Osteoblast (primary cell): Measurements from ENCODE around the gene PNPLA3. TPM values are rescaled to one million over a fixed set of nuclear protein-coding genes. Genes with fewer than 3 reads are reported as not detected.

Source experiments
- DNase-seq: peaks from one replicate; pipeline ENCODE4 v3.0.0; 2011; ENCODE audit warnings: low spot score, mixed read lengths; ENCODE audit not compliant: insufficient read length; ENCODE audit errors: missing footprints
- H2AFZ ChIP-seq: 2 replicates; pipeline ENCODE4 v1.6.0; 2011; ENCODE audit warnings: mild to moderate bottlenecking, low read length
- H3K27ac ChIP-seq: 2 replicates; pipeline ENCODE4 v1.5.1; 2011; ENCODE audit warnings: mild to moderate bottlenecking, low read depth, low read length, moderate library complexity
- H3K27me3 ChIP-seq: 2 replicates; pipeline ENCODE4 v1.6.0; 2012; ENCODE audit warnings: mild to moderate bottlenecking, control low read depth, inconsistent platforms, low read length, moderate library complexity; ENCODE audit not compliant: insufficient read depth
- H3K36me3 ChIP-seq: 2 replicates; pipeline ENCODE4 v1.5.1; 2011; ENCODE audit warnings: mild to moderate bottlenecking, low read length, control low read depth, moderate library complexity; ENCODE audit not compliant: insufficient read depth
- H3K4me1 ChIP-seq: 2 replicates; pipeline ENCODE4 v1.5.1; 2011; ENCODE audit warnings: mild to moderate bottlenecking, low read length, control low read depth, moderate library complexity; ENCODE audit not compliant: insufficient read depth
- H3K4me2 ChIP-seq: 2 replicates; pipeline ENCODE4 v1.6.0; 2011; ENCODE audit warnings: mild to moderate bottlenecking, low read length; ENCODE audit not compliant: insufficient read depth
- H3K4me3 ChIP-seq: fragments of 200-600 bp; sonication (generic); 3 replicates; pipeline ENCODE4 v1.5.1; 2012; ENCODE audit warnings: mild to moderate bottlenecking, low read length, inconsistent platforms; ENCODE audit not compliant: insufficient read depth
- H3K79me2 ChIP-seq: 2 replicates; pipeline ENCODE4 v1.6.0; 2012; ENCODE audit warnings: mild to moderate bottlenecking, low read length, control low read depth, inconsistent platforms; ENCODE audit not compliant: insufficient read depth
- H3K9me3 ChIP-seq: 2 replicates; pipeline ENCODE4 v1.5.1; 2011; ENCODE audit warnings: low read depth, low read length, control low read depth
- H4K20me1 ChIP-seq: 2 replicates; pipeline ENCODE4 v1.6.0; 2012; ENCODE audit warnings: mild to moderate bottlenecking, low read length, control low read depth; ENCODE audit not compliant: insufficient read depth
- total RNA-seq: library from RNA; depleted of rRNA; stranded (reverse); fragments of >200 nt; gene quantifications from 2 replicates; pipeline ENCODE4 v1.2.3, GENCODE V29; 2012
- TF ChIP-seq, protein P1 (sequence below): IDR thresholded peaks from 2 replicates; pipeline ENCODE4 v1.5.1; 2011; ENCODE audit warnings: mild to moderate bottlenecking, low read depth, low read length, moderate library complexity; ENCODE audit errors: extremely low read depth

The PNPLA3 gene
- total RNA-seq, 1 donor = 8.3 TPM

DNA sequence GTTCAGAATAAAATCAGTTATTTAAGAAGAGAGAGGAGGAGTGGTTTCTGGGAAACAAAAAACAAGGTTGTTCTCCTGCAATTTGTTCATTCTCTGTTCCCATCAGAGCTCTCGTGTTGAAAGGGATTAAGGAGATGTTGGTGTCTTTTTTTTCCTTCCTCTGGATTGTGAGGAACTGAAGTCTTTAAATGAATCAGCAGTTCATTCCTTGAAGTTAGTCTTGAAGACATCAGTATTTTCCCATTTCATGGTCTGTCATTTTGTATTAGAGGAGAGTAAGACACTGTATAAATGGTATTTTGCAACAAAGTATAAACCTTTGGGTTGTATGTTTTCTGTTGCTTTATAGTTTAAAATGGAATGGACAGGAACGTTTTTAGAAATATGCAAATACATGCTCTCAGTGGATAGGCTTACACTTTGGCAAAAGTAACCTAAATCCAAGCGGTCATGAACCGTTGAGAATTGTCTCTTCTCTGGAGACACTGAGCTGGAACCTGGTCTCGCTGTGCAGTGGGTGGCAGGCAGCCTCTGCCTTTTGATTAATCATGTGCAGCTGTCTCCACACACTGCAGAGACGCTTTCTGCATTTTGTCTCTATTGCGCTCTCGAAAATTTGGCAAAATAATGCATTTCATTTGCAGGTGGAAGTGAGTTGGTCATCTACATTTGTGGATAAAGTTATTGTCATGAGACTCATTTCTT is 64.7 kb downstream of the PNPLA3 start:
- DNase-seq = no peak
- Histone ChIP-seq H2AFZ (no peak overlapping the region), H3K4me3 (no peak overlapping the region), H3K27ac (no peak overlapping the region), H3K36me3 (peaks cover 65% of the 10 kb centered on the region), H3K79me2 (no peaks in the 10 kb centered on the region), H3K4me2 (no peak overlapping the region), H3K4me1 (peaks cover 7% of the 10 kb centered on the region), H3K9me3 (no peaks in the 10 kb centered on the region), H4K20me1 (peaks cover 5% of the 10 kb centered on the region), H3K27me3 (no peaks in the 10 kb centered on the region)
- TF ChIP-seq, protein P1, sequence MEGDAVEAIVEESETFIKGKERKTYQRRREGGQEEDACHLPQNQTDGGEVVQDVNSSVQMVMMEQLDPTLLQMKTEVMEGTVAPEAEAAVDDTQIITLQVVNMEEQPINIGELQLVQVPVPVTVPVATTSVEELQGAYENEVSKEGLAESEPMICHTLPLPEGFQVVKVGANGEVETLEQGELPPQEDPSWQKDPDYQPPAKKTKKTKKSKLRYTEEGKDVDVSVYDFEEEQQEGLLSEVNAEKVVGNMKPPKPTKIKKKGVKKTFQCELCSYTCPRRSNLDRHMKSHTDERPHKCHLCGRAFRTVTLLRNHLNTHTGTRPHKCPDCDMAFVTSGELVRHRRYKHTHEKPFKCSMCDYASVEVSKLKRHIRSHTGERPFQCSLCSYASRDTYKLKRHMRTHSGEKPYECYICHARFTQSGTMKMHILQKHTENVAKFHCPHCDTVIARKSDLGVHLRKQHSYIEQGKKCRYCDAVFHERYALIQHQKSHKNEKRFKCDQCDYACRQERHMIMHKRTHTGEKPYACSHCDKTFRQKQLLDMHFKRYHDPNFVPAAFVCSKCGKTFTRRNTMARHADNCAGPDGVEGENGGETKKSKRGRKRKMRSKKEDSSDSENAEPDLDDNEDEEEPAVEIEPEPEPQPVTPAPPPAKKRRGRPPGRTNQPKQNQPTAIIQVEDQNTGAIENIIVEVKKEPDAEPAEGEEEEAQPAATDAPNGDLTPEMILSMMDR = no peak

DNA sequence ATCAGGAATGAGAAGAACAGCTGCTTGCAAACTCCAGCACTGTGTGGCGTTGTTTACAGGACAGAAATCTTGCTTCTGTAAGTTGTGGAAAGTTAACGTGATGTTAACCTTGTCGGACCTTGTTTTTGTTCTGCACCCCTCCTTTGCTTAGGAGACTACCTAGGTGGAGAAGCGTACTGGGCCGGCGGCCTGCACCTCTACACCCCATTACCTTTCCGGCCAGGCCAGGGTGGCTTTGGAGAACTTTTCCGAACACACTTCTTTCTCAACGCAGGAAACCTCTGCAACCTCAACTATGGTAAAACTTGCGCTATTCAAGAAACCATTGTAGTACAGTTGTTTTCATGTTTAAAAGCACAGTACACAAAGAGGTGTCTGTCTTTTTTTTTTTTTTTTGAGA is 65.4 kb downstream of the PNPLA3 start:
- H3K9me3 ChIP-seq = no peaks in the 10 kb centered on the region
- TF ChIP-seq, protein P1 = no peak
- H3K27ac ChIP-seq = no peak overlapping the region
- peaks cover 5% of the 10 kb centered on the region for H4K20me1 ChIP-seq
- peaks cover 7% of the 10 kb centered on the region for H3K4me1 ChIP-seq
- H3K4me3 ChIP-seq = no peak overlapping the region
- no peaks in the 10 kb centered on the region for H3K27me3 ChIP-seq
- no peak for DNase-seq
- peaks cover 63% of the 10 kb centered on the region for H3K36me3 ChIP-seq
- H2AFZ ChIP-seq = no peak overlapping the region
- no peak overlapping the region for H3K4me2 ChIP-seq
- no peaks in the 10 kb centered on the region for H3K79me2 ChIP-seq

DNA sequence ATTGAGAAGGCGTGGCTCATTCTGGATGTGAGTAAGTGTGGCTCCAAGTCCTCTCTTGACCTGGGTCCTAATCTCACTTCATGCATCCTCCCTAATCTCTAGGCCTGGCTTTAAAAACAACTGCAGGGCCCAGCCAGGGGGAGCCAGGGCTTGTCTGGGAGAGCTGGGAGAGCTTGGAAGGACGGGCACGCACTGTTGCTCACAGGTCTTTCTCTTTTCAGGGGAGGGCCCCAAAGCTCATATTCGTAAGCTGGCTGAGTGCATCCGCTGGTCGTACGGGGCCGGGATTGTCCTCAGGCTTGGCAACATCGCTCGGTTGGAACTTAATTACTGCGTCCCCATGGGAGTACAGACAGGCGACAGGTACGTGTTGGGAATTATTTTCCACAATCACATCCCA is 66.4 kb downstream of the PNPLA3 start:
- H2AFZ ChIP-seq = no peak overlapping the region
- peaks cover 11% of the 10 kb centered on the region for H4K20me1 ChIP-seq
- DNase-seq = no peak
- H3K9me3 ChIP-seq = no peaks in the 10 kb centered on the region
- H3K79me2 ChIP-seq = peaks cover 4% of the 10 kb centered on the region
- peaks cover 66% of the 10 kb centered on the region for H3K36me3 ChIP-seq
- H3K4me1 ChIP-seq = peaks cover 7% of the 10 kb centered on the region
- H3K27ac ChIP-seq = no peak overlapping the region
- TF ChIP-seq, protein P1 = no peak
- no peak overlapping the region for H3K4me2 ChIP-seq
- H3K4me3 ChIP-seq = no peak overlapping the region
- no peaks in the 10 kb centered on the region for H3K27me3 ChIP-seq

DNA sequence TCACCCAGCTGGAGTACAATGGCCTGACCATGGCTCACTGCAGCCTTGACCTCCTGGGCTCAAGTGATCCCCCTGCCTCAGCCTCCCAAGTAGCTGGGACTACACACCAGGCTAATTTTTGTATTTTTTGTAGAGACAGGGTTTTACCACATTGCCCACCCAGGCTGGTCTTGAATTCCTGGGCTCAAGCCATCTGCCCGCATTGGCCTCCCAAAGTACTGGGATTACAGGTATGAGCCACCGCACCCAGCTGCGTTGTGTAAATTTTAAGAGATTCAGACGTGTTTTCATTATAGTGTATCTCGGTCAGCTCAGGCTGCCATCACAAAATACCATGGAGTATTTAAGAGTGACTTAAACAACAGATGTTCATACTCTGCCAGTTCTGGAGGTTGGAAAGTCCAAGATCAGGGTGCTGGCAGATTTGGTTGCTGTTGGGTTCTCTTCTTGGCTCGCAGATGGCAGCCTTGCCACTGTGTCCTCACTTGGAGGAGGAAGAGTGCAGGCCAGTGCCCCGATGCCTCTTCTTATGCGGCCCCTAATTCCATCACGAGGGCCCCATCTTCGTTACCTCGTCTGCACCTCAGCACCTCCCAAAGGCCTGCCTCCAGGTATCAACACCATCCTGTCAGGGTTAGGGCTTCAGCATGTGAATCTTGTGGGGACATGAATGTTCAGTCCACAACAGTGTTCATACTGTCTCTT is 67.9 kb downstream of the PNPLA3 start:
- Histone ChIP-seq H3K4me1 (peaks cover 7% of the 10 kb centered on the region), H3K4me2 (no peak overlapping the region), H4K20me1 (peaks cover 11% of the 10 kb centered on the region), H3K27me3 (no peaks in the 10 kb centered on the region), H3K4me3 (no peak overlapping the region), H3K79me2 (peaks cover 4% of the 10 kb centered on the region), H2AFZ (no peak overlapping the region), H3K36me3 (peaks cover 71% of the 10 kb centered on the region), H3K27ac (no peak overlapping the region), H3K9me3 (no peaks in the 10 kb centered on the region)
- DNase-seq = no peak
- TF ChIP-seq, protein P1 = no peak
